H9 (cell line): ENCODE data around the gene CWC27. TPM values are rescaled to one million over a fixed set of nuclear protein-coding genes. Genes with fewer than 3 reads are reported as not detected.

Experiments
- DNase-seq: peaks from one replicate; pipeline ENCODE4 v3.0.0-alpha.2; 2017
- H2AFZ ChIP-seq: one replicate; pipeline ENCODE4 v1.6.1; 2013; ENCODE audit warnings: mild to moderate bottlenecking, low read length, control low read depth, moderate library complexity
- H2AK5ac ChIP-seq: 2 replicates; pipeline ENCODE4 v1.6.1; 2013; ENCODE audit warnings: low read length, control low read depth, mixed read lengths; ENCODE audit not compliant: insufficient read length
- H2BK120ac ChIP-seq: one replicate; pipeline ENCODE4 v1.6.1; 2013; ENCODE audit warnings: low read depth, mild to moderate bottlenecking, low read length, control low read depth, inconsistent platforms; ENCODE audit not compliant: poor library complexity, severe bottlenecking
- H2BK12ac ChIP-seq: 2 replicates; pipeline ENCODE4 v1.6.1; 2013; ENCODE audit warnings: low read length, control low read depth, mixed read lengths, low read depth; ENCODE audit not compliant: insufficient read length
- H2BK15ac ChIP-seq: 2 replicates; pipeline ENCODE4 v1.6.1; 2013; ENCODE audit warnings: low read depth, low read length, control low read depth
- H2BK20ac ChIP-seq: one replicate; pipeline ENCODE4 v1.6.1; 2013; ENCODE audit warnings: low read depth, mild to moderate bottlenecking, low read length, control low read depth, inconsistent platforms; ENCODE audit not compliant: poor library complexity, severe bottlenecking
- H2BK5ac ChIP-seq: 2 replicates; pipeline ENCODE4 v1.6.1; 2013; ENCODE audit warnings: low read length, control low read depth, mixed read lengths; ENCODE audit not compliant: insufficient read length
- H3K14ac ChIP-seq: 2 replicates; pipeline ENCODE4 v1.6.1; 2013; ENCODE audit warnings: low read length, control low read depth; ENCODE audit not compliant: insufficient read depth
- H3K18ac ChIP-seq: 2 replicates; pipeline ENCODE4 v1.6.1; 2013; ENCODE audit warnings: low read depth, mild to moderate bottlenecking, mixed read lengths, low read length, control low read depth; ENCODE audit not compliant: insufficient read length
- H3K23ac ChIP-seq: 2 replicates; pipeline ENCODE4 v1.6.1; 2013; ENCODE audit warnings: low read length, control low read depth, mixed read lengths, low read depth; ENCODE audit not compliant: insufficient read length
- H3K23me2 ChIP-seq: 2 replicates; pipeline ENCODE4 v1.6.1; 2013; ENCODE audit warnings: low read depth, mild to moderate bottlenecking, mixed read lengths, low read length, control low read depth; ENCODE audit not compliant: insufficient read length, poor library complexity, severe bottlenecking
- H3K27ac ChIP-seq: 2 replicates; pipeline ENCODE4 v1.5.1; 2013; ENCODE audit warnings: low read length, control low read depth, mixed read lengths, low read depth; ENCODE audit not compliant: insufficient read length
- H3K27me3 ChIP-seq: 2 replicates; pipeline ENCODE4 v1.6.1; 2013; ENCODE audit warnings: low read length, control low read depth, inconsistent platforms; ENCODE audit not compliant: insufficient read depth
- H3K4ac ChIP-seq: 2 replicates; pipeline ENCODE4 v1.6.1; 2013; ENCODE audit warnings: low read depth, mild to moderate bottlenecking, control low read depth, inconsistent platforms, low read length, moderate library complexity
- H3K4me1 ChIP-seq: 2 replicates; pipeline ENCODE4 v1.6.1; 2013; ENCODE audit warnings: low read length, control low read depth, inconsistent platforms; ENCODE audit not compliant: insufficient read depth
- H3K4me2 ChIP-seq: 2 replicates; pipeline ENCODE4 v1.6.1; 2013; ENCODE audit warnings: low read length, control low read depth, mixed read lengths; ENCODE audit not compliant: insufficient read length, insufficient read depth
- H3K56ac ChIP-seq: 2 replicates; pipeline ENCODE4 v1.6.1; 2013; ENCODE audit warnings: low read depth, mild to moderate bottlenecking, mixed read lengths, low read length, control low read depth; ENCODE audit not compliant: insufficient read length
- H3K79me1 ChIP-seq: 2 replicates; pipeline ENCODE4 v1.6.1; 2013; ENCODE audit warnings: low read depth, mild to moderate bottlenecking, moderate library complexity, low read length, control low read depth, inconsistent platforms; ENCODE audit not compliant: insufficient read depth, poor library complexity, severe bottlenecking
- H3K79me2 ChIP-seq: 2 replicates; pipeline ENCODE4 v1.6.1; 2013; ENCODE audit warnings: low read length, control low read depth, inconsistent platforms; ENCODE audit not compliant: insufficient read depth
- H3K9ac ChIP-seq: 2 replicates; pipeline ENCODE4 v1.6.1; 2013; ENCODE audit warnings: low read length, control low read depth, mixed read lengths; ENCODE audit not compliant: insufficient read length; ENCODE audit errors: extremely low read depth
- H3K9me3 ChIP-seq: one replicate; pipeline ENCODE4 v1.6.1; 2013; ENCODE audit warnings: low read depth, low read length, inconsistent platforms; ENCODE audit not compliant: control insufficient read depth
- H3T11ph ChIP-seq: one replicate; pipeline ENCODE4 v1.6.1; 2013; ENCODE audit warnings: mild to moderate bottlenecking, low read length, control low read depth, inconsistent platforms
- H4K20me1 ChIP-seq: one replicate; pipeline ENCODE4 v1.6.1; 2013; ENCODE audit not compliant: control insufficient read depth, insufficient read length, insufficient read depth
- H4K5ac ChIP-seq: 2 replicates; pipeline ENCODE4 v1.6.1; 2013; ENCODE audit warnings: low read depth, mild to moderate bottlenecking, mixed read lengths, low read length, control low read depth; ENCODE audit not compliant: insufficient read length
- H4K8ac ChIP-seq: replicated peaks from 2 replicates; pipeline ENCODE4 v1.6.1; 2013; ENCODE audit warnings: low read length, control low read depth, mixed read lengths, low read depth; ENCODE audit not compliant: insufficient read length
- H4K91ac ChIP-seq: 2 replicates; pipeline ENCODE4 v1.6.1; 2013; ENCODE audit warnings: low read depth, mild to moderate bottlenecking, moderate library complexity, mixed read lengths, low read length, control low read depth; ENCODE audit not compliant: insufficient read length
- H3K27ac Mint-ChIP-seq, 3 experiments: 2 replicates in 2 of 3; 3 replicates in 1 of 3; pipeline ENCODE4 v1.8.0; 2020 to 2021; ENCODE audit warnings: mixed read lengths in 3 of 3, mild to moderate bottlenecking in 1 of 3, moderate library complexity in 1 of 3
- H3K27me3 Mint-ChIP-seq: 2 replicates; pipeline ENCODE4 v1.8.0; 2021; ENCODE audit warnings: low read depth, mild to moderate bottlenecking, moderate library complexity, mixed read lengths
- H3K36me3 Mint-ChIP-seq, 3 experiments: 2 replicates in 2 of 3; 3 replicates in 1 of 3; pipeline ENCODE4 v1.8.0; 2020 to 2021; ENCODE audit warnings: low read depth in 3 of 3, mixed read lengths in 3 of 3; ENCODE audit not compliant: insufficient read depth in 1 of 3
- H3K4me1 Mint-ChIP-seq, 2 experiments: 2 replicates each; pipeline ENCODE4 v1.8.0; 2020; ENCODE audit warnings: mixed read lengths in 2 of 2
- H3K4me3 Mint-ChIP-seq, 2 experiments: 2 replicates in 1 of 2; 3 replicates in 1 of 2; pipeline ENCODE4 v1.8.0; 2020 to 2021; ENCODE audit warnings: mild to moderate bottlenecking in 2 of 2, mixed read lengths in 2 of 2, moderate library complexity in 1 of 2
- H3K9me3 Mint-ChIP-seq, 2 experiments: 2 replicates in 1 of 2; 3 replicates in 1 of 2; pipeline ENCODE4 v1.8.0; 2020; ENCODE audit warnings: mild to moderate bottlenecking in 2 of 2, mixed read lengths in 2 of 2, moderate library complexity in 1 of 2
- WGBS: extraction: QIAGEN DNeasy Blood & Tissue Kit; methylation state at CpG from one replicate; pipeline ENCODE4 v1.1.7; 2013; ENCODE audit warnings: missing lambda C conversion rate, low lambda C conversion rate, mixed read lengths; ENCODE audit not compliant: insufficient read length; ENCODE audit errors: extremely low coverage; 5-methylcytosine and 5-hydroxymethylcytosine counted together
- total RNA-seq: library from RNA; stranded (reverse); gene quantifications from 2 replicates; pipeline ENCODE4 v1.2.1, GENCODE V29; 2021
- TF ChIP-seq, protein P1 (sequence below): fragments of 200-600 bp; sonication (generic); conservative IDR thresholded peaks from 3 replicates; pipeline ENCODE4 v1.8.0; 2021; ENCODE audit warnings: antibody characterized with exemption, mild to moderate bottlenecking

Gene CWC27
- total RNA-seq, 1 experiment from 2014 or later, result 41.9 TPM

GRCh38 chr5:64899838-64900237 is 131.1 kb downstream of the CWC27 start:
- H3K27ac ChIP-seq, result no peak overlapping the region
- H3K4me3 Mint-ChIP-seq, result no peak overlapping the region

More at GRCh38 chr5:64899838-64900237, 131.1 kb downstream of the CWC27 start:
- Histone ChIP-seq H2BK12ac (no peak overlapping the region), H3K9ac (no peak overlapping the region), H3K18ac (no peak overlapping the region), H4K8ac (no peak overlapping the region), H3K23me2 (no peaks in the 10 kb centered on the region), H3K4me2 (no peak overlapping the region), H3K23ac (no peak overlapping the region), H2BK5ac (no peak overlapping the region), H4K20me1 (no peaks in the 10 kb centered on the region), H2BK20ac (no peak overlapping the region), H3K79me1 (no peaks in the 10 kb centered on the region), H2BK15ac (no peak overlapping the region), H3K9me3 (no peaks in the 10 kb centered on the region), H3K14ac (no peak overlapping the region), H3K79me2 (no peaks in the 10 kb centered on the region), H3T11ph (no peak overlapping the region), H2AK5ac (no peak overlapping the region), H3K56ac (no peak overlapping the region), H3K4me1 (no peaks in the 10 kb centered on the region), H4K91ac (no peak overlapping the region), H2AFZ (no peak overlapping the region), H3K4ac (no peak overlapping the region), H3K27me3 (no peaks in the 10 kb centered on the region), H4K5ac (no peak overlapping the region), H2BK120ac (no peak overlapping the region)
- Mint-ChIP-seq H3K4me1 (peaks cover 4 to 5% of the 10 kb centered on the region in 2 experiments), H3K27me3 (no peaks in the 10 kb centered on the region), H3K9me3 (peaks cover 5 to 6% of the 10 kb centered on the region in 2 experiments; a peak in 2 of 5 replicates), H3K36me3 (peaks cover 9 to 22% (median 17%) of the 10 kb centered on the region in 3 experiments; a peak in 5 of 7 replicates), H3K27ac (no peak overlapping the region)
- no peak for DNase-seq
- no CpG with 5 or more reads among the region's 1 CpG for WGBS
- TF ChIP-seq, protein P1, sequence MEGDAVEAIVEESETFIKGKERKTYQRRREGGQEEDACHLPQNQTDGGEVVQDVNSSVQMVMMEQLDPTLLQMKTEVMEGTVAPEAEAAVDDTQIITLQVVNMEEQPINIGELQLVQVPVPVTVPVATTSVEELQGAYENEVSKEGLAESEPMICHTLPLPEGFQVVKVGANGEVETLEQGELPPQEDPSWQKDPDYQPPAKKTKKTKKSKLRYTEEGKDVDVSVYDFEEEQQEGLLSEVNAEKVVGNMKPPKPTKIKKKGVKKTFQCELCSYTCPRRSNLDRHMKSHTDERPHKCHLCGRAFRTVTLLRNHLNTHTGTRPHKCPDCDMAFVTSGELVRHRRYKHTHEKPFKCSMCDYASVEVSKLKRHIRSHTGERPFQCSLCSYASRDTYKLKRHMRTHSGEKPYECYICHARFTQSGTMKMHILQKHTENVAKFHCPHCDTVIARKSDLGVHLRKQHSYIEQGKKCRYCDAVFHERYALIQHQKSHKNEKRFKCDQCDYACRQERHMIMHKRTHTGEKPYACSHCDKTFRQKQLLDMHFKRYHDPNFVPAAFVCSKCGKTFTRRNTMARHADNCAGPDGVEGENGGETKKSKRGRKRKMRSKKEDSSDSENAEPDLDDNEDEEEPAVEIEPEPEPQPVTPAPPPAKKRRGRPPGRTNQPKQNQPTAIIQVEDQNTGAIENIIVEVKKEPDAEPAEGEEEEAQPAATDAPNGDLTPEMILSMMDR, result no peak
